ENCODE results near the gene SMYD4. TPM values are rescaled to one million over a fixed set of nuclear protein-coding genes. Genes with fewer than 3 reads are reported as not detected.

The SMYD4 gene
- polyA plus RNA-seq, 1 donor from 2014 or later = 6.8 TPM

GRCh38 chr17:1852327-1852726, 22.6 kb upstream of the SMYD4 start:
- H3K9ac ChIP-seq (ENCODE audit: low read length) = no peak overlapping the region
- no peak overlapping the region for H3K4me3 ChIP-seq (ENCODE audit: low read length)
- no peak overlapping the region for H3K4me2 ChIP-seq (ENCODE audit: low read length)
- TF ChIP-seq TAF1 (IDR thresholded peaks at IDR 0.05; ENCODE audit: low read depth) (no peak), MXI1 (conservative IDR thresholded peaks at IDR 0.05; ENCODE audit: poor library complexity, severe bottlenecking) (no peak), CTCF (IDR thresholded peaks at IDR 0.05; ENCODE audit: poor library complexity, severe bottlenecking) (no peak), SMC3 (conservative IDR thresholded peaks at IDR 0.05; ENCODE audit: poor library complexity) (no peak), REST (IDR thresholded peaks at IDR 0.05; ENCODE audit: borderline replicate concordance) (no peak), RAD21 (conservative IDR thresholded peaks at IDR 0.05) (no peak), POLR2AphosphoS5 (IDR thresholded peaks at IDR 0.05) (no peak), EP300 (conservative IDR thresholded peaks at IDR 0.05; ENCODE audit: poor library complexity, severe bottlenecking) (no peak), EZH2 (IDR thresholded peaks at IDR 0.05; ENCODE audit: borderline replicate concordance, insufficient read depth, low read length, poor library complexity, severe bottlenecking) (no peak)
- H3K79me2 ChIP-seq (replicated peaks; ENCODE audit: insufficient read depth, low read length) = no peaks in the 10 kb centered on the region
- H3K9me3 ChIP-seq (ENCODE audit: low read length) = no peaks in the 10 kb centered on the region
- H3K27me3 ChIP-seq (ENCODE audit: insufficient read depth, low read depth, low read length) = no peaks in the 10 kb centered on the region
- no peaks in the 10 kb centered on the region for H3F3A ChIP-seq (ENCODE audit: insufficient read depth, low read length, poor library complexity, severe bottlenecking)
- H3K36me3 ChIP-seq (ENCODE audit: insufficient read depth, low read length) = no peaks in the 10 kb centered on the region
- H3K27ac ChIP-seq (ENCODE audit: low read length) = no peak overlapping the region
- H3K9me2 ChIP-seq (ENCODE audit: insufficient read depth, low read length) = no peaks in the 10 kb centered on the region
- no peak overlapping the region for H2AFZ ChIP-seq (ENCODE audit: low read depth, low read length)
- no peaks in the 10 kb centered on the region for H4K20me1 ChIP-seq (ENCODE audit: insufficient read depth)

GRCh38 chr17:1847191-1847590, 17.5 kb upstream of the SMYD4 start:
- H3K9me3 ChIP-seq (ENCODE audit: low read length) = no peaks in the 10 kb centered on the region
- no peaks in the 10 kb centered on the region for H3K9me2 ChIP-seq (ENCODE audit: insufficient read depth, low read length)
- H3F3A ChIP-seq (ENCODE audit: insufficient read depth, low read length, poor library complexity, severe bottlenecking) = no peaks in the 10 kb centered on the region
- TF ChIP-seq TAF1 (IDR thresholded peaks at IDR 0.05; ENCODE audit: low read depth) = no peak
- TF ChIP-seq CTCF (IDR thresholded peaks at IDR 0.05; ENCODE audit: poor library complexity, severe bottlenecking) = no peak
- TF ChIP-seq RAD21 (conservative IDR thresholded peaks at IDR 0.05) = no peak
- no peak for TF ChIP-seq EZH2 (IDR thresholded peaks at IDR 0.05; ENCODE audit: borderline replicate concordance, insufficient read depth, low read length, poor library complexity, severe bottlenecking)
- TF ChIP-seq MXI1 (conservative IDR thresholded peaks at IDR 0.05; ENCODE audit: poor library complexity, severe bottlenecking) = no peak
- TF ChIP-seq EP300 (conservative IDR thresholded peaks at IDR 0.05; ENCODE audit: poor library complexity, severe bottlenecking) = no peak
- TF ChIP-seq REST (IDR thresholded peaks at IDR 0.05; ENCODE audit: borderline replicate concordance) = no peak
- no peak for TF ChIP-seq POLR2AphosphoS5 (IDR thresholded peaks at IDR 0.05)
- TF ChIP-seq SMC3 (conservative IDR thresholded peaks at IDR 0.05; ENCODE audit: poor library complexity) = no peak
- no peak overlapping the region for H3K4me2 ChIP-seq (ENCODE audit: low read length)
- H3K4me3 ChIP-seq (ENCODE audit: low read length) = no peak overlapping the region
- H3K36me3 ChIP-seq (ENCODE audit: insufficient read depth, low read length) = no peaks in the 10 kb centered on the region
- H3K27ac ChIP-seq (ENCODE audit: low read length) = no peak overlapping the region
- H3K27me3 ChIP-seq (ENCODE audit: insufficient read depth, low read depth, low read length) = no peaks in the 10 kb centered on the region
- no peak overlapping the region for H2AFZ ChIP-seq (ENCODE audit: low read depth, low read length)
- H3K9ac ChIP-seq (ENCODE audit: low read length) = no peak overlapping the region
- H3K79me2 ChIP-seq (replicated peaks; ENCODE audit: insufficient read depth, low read length) = no peaks in the 10 kb centered on the region
- no peaks in the 10 kb centered on the region for H4K20me1 ChIP-seq (ENCODE audit: insufficient read depth)

All from neural cell (in vitro differentiated cells).